ENCODE measurements around the gene TCF7L2.

Gene TCF7L2

GRCh38 chr10:112953174-112954159, 3.4 kb downstream of the TCF7L2 start:
- Mint-ChIP-seq H3K36me3 (no peaks in the 10 kb centered on the region), H3K27me3 (peaks cover 93% of the 10 kb centered on the region), H3K4me1 (peaks cover 31% of the 10 kb centered on the region), H3K9me3 (no peaks in the 10 kb centered on the region), H3K4me3 (no peak overlapping the region), H3K27ac (no peak overlapping the region)
- no peak for ATAC-seq

- Mint-ChIP-seq H3K27me3 (peaks cover 93% of the 10 kb centered on the region), H3K27ac (no peak overlapping the region), H3K4me1 (peaks cover 15% of the 10 kb centered on the region), H3K4me3 (no peak overlapping the region), H3K36me3 (no peaks in the 10 kb centered on the region), H3K9me3 (no peaks in the 10 kb centered on the region)
- no peak for ATAC-seq
These were observed 5.0 kb downstream of the TCF7L2 start for GRCh38 chr10:112954974-112955581.

DNA sequence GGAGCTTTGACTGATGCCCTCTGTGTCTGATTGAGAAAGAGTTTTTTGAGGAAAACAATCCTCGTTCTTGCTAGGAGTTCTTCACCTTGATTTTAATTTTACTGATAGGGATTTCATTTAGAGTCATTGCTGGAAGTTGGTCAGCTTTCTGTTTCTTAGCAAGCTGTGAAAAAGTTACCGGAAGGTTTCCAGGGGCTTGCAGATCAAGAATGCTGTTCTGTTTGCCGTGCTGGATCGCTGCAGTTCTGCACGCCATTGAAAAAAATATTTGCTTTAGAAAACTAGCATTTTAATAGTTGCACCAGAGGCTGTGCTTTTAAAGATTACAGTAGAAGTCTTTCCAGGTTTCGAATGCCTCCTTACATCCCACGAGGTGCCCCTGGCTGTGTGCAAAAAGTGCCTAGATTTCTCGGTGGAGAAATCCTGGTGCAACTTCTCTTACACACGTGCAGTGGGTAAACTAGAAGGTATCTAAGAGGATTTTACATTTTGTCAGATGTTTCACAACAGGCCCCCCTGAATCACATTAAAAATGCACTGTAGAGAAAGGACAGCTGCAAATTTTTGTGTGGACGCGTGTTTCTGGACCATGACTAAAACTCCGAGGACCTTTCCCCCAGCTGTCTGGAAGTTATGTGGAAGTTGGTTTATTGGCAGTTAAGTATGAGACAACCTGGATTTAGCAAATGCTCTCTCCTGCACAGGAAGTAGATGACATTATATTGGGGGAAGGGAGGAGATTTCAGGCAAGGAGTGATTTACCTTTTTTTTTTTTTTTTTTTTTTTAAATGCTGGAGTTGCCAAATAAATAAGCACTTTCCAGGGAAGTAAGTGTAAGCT, 5.8 kb downstream of the TCF7L2 start:
- no peak overlapping the region for H3K27ac Mint-ChIP-seq

GRCh38 chr10:112956631-112957350, 6.7 kb downstream of the TCF7L2 start:
- H3K4me3 Mint-ChIP-seq: no peak overlapping the region
- no peak for ATAC-seq
- no peaks in the 10 kb centered on the region for H3K36me3 Mint-ChIP-seq
- H3K4me1 Mint-ChIP-seq: peaks cover 4% of the 10 kb centered on the region
- H3K27me3 Mint-ChIP-seq: peaks cover 93% of the 10 kb centered on the region
- no peak overlapping the region for H3K27ac Mint-ChIP-seq
- no peaks in the 10 kb centered on the region for H3K9me3 Mint-ChIP-seq

More for the DNA sequence above, 5.8 kb downstream of the TCF7L2 start:
- no peak for ATAC-seq
- peaks cover 8% of the 10 kb centered on the region for H3K4me1 Mint-ChIP-seq
- H3K27me3 Mint-ChIP-seq: peaks cover 92% of the 10 kb centered on the region
- H3K9me3 Mint-ChIP-seq: no peaks in the 10 kb centered on the region
- no peaks in the 10 kb centered on the region for H3K36me3 Mint-ChIP-seq
- no peak overlapping the region for H3K4me3 Mint-ChIP-seq

DNA sequence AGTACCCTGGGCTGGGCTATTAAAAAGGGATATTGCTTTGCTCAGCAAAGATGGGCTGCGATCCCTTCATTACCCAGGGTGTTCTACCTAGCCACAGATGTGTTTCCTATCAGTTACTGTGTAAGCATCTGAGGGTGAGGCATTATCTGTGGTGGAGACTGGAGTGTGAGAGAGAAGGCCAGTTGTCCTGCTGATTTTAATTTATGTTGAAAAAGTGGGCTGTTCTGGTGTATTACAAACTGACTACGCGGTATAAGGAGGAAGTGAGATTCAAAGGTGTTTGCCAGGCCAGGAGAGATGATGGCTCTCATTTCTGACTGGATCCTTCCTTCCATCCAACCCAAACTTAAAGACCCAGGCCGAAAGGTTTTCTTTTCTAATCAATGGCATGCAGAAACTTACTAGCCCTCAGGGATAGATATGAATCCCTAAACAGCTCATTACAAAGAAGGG, 7.6 kb downstream of the TCF7L2 start:
- ATAC-seq: no peak
- H3K4me1 Mint-ChIP-seq: no peaks in the 10 kb centered on the region
- H3K27ac Mint-ChIP-seq: no peak overlapping the region
- H3K9me3 Mint-ChIP-seq: no peaks in the 10 kb centered on the region
- H3K4me3 Mint-ChIP-seq: no peak overlapping the region
- peaks cover 89% of the 10 kb centered on the region for H3K27me3 Mint-ChIP-seq
- no peaks in the 10 kb centered on the region for H3K36me3 Mint-ChIP-seq

DNA sequence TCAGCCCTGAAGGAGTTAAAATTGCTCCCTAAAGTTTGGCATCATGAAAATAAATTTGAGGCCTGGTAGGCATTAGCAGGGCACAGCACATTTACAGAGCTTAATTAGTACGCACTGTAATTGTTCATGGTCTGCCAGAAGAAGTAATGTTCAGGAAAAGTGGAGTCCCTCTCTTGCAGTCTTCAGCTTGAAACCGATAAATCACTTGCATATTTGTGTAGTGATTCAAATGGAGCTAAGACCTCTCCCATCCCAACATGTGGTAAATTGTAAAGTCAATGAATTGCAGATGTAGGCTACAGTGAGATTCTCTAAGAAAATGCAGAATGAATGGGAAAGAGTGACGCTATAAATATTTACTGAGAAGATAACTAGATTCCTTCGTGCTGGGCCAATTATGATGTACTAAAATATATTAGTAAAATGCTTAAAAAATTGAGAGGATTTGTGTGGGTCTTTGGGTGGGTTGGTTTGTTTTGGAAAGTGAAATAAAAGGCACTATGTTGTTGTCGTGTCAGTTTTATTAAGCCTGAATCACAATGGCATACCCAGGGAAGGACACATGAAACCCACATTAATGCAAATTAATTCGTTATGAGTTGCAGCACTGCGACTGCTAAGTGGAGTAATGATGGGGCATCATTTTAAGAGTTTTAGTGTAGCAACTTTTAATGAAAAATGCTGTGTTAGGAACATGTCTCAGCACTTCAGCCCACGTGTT, 8.4 kb downstream of the TCF7L2 start:
- H3K36me3 Mint-ChIP-seq: no peaks in the 10 kb centered on the region
- H3K4me1 Mint-ChIP-seq: no peaks in the 10 kb centered on the region
- no peak for ATAC-seq
- no peak overlapping the region for H3K4me3 Mint-ChIP-seq
- H3K27me3 Mint-ChIP-seq: peaks cover 81% of the 10 kb centered on the region
- no peaks in the 10 kb centered on the region for H3K9me3 Mint-ChIP-seq
- H3K27ac Mint-ChIP-seq: no peak overlapping the region

DNA sequence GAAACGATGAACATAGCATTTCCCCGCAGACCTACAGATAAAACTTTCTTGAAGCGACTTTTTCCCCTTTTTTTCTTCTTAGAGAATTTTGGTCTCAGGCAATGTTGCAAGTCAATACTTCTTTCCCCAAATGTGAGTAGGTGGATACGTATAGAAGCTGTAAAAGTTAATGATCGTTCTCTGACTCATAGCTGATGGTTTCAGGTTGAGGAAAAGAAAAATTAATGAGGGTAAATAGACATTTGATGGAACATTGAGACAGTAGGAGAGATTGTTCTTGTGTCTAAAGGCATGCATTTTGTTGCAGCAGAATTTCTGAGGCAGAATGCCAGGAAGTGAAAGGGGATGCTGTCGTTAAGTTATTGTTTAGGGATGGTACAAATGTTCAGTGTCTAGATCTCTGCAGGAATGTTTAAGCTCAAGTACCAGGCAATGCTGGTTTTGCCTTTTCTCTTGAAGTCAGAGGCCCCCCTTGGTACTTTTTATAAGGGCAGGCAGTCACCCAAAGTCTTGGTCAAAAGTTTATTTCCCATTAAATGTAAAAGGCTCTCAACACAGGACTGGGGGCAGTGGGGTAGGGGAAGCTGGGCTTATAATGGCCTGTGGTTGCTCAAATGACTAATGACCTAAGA, 9.3 kb downstream of the TCF7L2 start:
- no peak overlapping the region for H3K27ac Mint-ChIP-seq
- no peaks in the 10 kb centered on the region for H3K4me1 Mint-ChIP-seq
- peaks cover 76% of the 10 kb centered on the region for H3K27me3 Mint-ChIP-seq
- no peak overlapping the region for H3K4me3 Mint-ChIP-seq
- H3K9me3 Mint-ChIP-seq: no peaks in the 10 kb centered on the region
- H3K36me3 Mint-ChIP-seq: no peaks in the 10 kb centered on the region
- no peak for ATAC-seq

DNA sequence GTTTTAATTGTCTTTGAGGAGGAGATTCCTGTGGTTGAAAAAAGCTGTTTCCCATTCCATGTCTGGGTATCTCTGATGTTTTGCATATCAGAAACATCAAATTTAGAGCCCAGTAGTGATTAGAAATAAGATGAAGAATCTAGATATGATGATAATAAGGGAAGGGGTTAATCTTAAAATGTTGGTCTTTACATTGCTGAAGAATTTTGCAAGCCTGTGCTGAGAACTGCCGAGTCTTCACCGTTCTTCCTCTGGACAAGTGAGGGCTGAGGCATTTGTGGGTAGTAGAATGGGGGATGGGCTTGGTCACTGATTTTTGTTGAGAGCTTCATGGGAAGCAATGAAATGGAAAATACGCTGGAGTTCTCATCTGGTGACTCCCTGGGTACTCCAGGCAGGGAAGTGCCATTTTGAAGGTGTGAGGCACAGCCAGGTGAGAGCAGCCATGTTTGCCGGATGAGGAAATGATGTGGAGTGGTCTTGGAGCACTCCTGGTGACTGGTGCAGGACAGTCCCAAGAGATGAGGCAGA, 10.2 kb downstream of the TCF7L2 start:
- Mint-ChIP-seq H3K36me3 (no peaks in the 10 kb centered on the region), H3K4me1 (no peaks in the 10 kb centered on the region), H3K27me3 (peaks cover 77% of the 10 kb centered on the region), H3K9me3 (no peaks in the 10 kb centered on the region), H3K27ac (no peak overlapping the region), H3K4me3 (no peak overlapping the region)
- ATAC-seq: no peak

DNA sequence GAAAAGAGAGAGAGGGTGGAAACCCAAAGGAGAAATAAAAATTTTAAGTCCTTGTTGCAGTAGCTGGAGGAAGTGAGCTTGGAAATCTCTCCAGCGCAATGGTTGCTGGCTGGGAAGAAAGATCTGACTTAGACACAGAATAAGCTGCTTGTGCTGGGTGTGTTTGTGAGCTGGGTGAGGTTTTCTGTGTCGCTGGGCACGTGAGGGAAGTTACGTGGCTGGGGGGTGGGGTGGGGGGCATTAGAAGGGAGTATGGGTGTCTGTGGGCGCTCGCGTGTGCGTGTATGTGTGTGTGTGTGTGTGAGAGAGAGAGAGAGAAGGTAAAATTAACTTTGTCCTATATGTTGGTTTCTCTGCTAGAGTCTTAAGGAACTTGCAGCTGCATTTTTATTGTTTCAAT, 11.6 kb downstream of the TCF7L2 start:
- H3K4me1 Mint-ChIP-seq: no peaks in the 10 kb centered on the region
- H3K9me3 Mint-ChIP-seq: peaks cover 3% of the 10 kb centered on the region
- no peak overlapping the region for H3K27ac Mint-ChIP-seq
- peaks cover 63% of the 10 kb centered on the region for H3K27me3 Mint-ChIP-seq
- no peaks in the 10 kb centered on the region for H3K36me3 Mint-ChIP-seq
- ATAC-seq: no peak
- no peak overlapping the region for H3K4me3 Mint-ChIP-seq

GRCh38 chr10:112962343-112962742, 12.3 kb downstream of the TCF7L2 start:
- H3K36me3 Mint-ChIP-seq: no peaks in the 10 kb centered on the region
- no peak overlapping the region for H3K27ac Mint-ChIP-seq
- no peak for ATAC-seq
- H3K4me1 Mint-ChIP-seq: no peaks in the 10 kb centered on the region
- peaks cover 56% of the 10 kb centered on the region for H3K27me3 Mint-ChIP-seq
- H3K4me3 Mint-ChIP-seq: no peak overlapping the region
- peaks cover 3% of the 10 kb centered on the region for H3K9me3 Mint-ChIP-seq

DNA sequence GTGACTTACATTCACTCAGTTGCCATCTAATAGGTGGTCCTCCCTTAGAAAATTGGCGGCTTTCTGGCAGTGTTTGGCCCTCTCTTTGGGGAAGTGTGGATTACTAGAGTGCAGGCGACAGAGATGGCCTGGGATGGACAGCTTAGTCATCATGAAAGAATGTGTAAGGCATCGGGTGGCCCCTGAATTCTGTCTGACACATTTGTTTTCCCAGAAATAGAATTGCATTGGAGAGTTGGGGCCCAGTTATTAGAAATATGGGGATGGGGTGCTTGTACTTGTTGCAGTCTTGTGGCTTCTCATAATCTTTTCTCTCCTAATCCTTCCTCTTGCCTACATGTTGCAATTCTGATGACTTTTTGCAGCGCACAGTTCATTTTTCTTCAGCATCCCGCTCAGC, 13.8 kb downstream of the TCF7L2 start:
- Mint-ChIP-seq H3K4me3 (no peak overlapping the region), H3K27ac (no peak overlapping the region), H3K27me3 (peaks cover 41% of the 10 kb centered on the region), H3K36me3 (no peaks in the 10 kb centered on the region), H3K9me3 (peaks cover 3% of the 10 kb centered on the region), H3K4me1 (no peaks in the 10 kb centered on the region)
- no peak for ATAC-seq

- no peak for ATAC-seq
- no peaks in the 10 kb centered on the region for H3K4me1 Mint-ChIP-seq
- H3K36me3 Mint-ChIP-seq: no peaks in the 10 kb centered on the region
- H3K27ac Mint-ChIP-seq: no peak overlapping the region
- peaks cover 35% of the 10 kb centered on the region for H3K27me3 Mint-ChIP-seq
- no peak overlapping the region for H3K4me3 Mint-ChIP-seq
- H3K9me3 Mint-ChIP-seq: peaks cover 3% of the 10 kb centered on the region
These were observed 14.4 kb downstream of the TCF7L2 start for GRCh38 chr10:112964482-112964881.

- Mint-ChIP-seq H3K4me1 (no peaks in the 10 kb centered on the region), H3K27ac (no peak overlapping the region), H3K36me3 (no peaks in the 10 kb centered on the region), H3K4me3 (no peak overlapping the region), H3K9me3 (peaks cover 3% of the 10 kb centered on the region), H3K27me3 (peaks cover 27% of the 10 kb centered on the region)
- ATAC-seq: no peak
These were observed 16.3 kb downstream of the TCF7L2 start for GRCh38 chr10:112966194-112966855.
